Eye (tissue), 1 donor: ENCODE data around the gene ADGRF5.

Experiments
- DNase-seq: peaks from one replicate; pipeline ENCODE4 v3.0.0-alpha.2; 2015

The ADGRF5 gene

GRCh38 chr6:46819561-46819960 lies 102.2 kb downstream of the ADGRF5 start:
- DNase-seq: no peak

- DNase-seq: no peak
These were observed 105.1 kb downstream of the ADGRF5 start for GRCh38 chr6:46816626-46817025.

- DNase-seq: no peak
These were observed 106.6 kb downstream of the ADGRF5 start for GRCh38 chr6:46815130-46815529.

- no peak for DNase-seq
These were observed 112.9 kb downstream of the ADGRF5 start for GRCh38 chr6:46808806-46809205.
